ENCODE measurements around the gene MSRB3.
"Not testable (repeated sequence)": the region's sequence is repeated elsewhere in the genome, so short reads cannot be mapped to it uniquely, and the experiment has no call there.

Gene MSRB3

DNA sequence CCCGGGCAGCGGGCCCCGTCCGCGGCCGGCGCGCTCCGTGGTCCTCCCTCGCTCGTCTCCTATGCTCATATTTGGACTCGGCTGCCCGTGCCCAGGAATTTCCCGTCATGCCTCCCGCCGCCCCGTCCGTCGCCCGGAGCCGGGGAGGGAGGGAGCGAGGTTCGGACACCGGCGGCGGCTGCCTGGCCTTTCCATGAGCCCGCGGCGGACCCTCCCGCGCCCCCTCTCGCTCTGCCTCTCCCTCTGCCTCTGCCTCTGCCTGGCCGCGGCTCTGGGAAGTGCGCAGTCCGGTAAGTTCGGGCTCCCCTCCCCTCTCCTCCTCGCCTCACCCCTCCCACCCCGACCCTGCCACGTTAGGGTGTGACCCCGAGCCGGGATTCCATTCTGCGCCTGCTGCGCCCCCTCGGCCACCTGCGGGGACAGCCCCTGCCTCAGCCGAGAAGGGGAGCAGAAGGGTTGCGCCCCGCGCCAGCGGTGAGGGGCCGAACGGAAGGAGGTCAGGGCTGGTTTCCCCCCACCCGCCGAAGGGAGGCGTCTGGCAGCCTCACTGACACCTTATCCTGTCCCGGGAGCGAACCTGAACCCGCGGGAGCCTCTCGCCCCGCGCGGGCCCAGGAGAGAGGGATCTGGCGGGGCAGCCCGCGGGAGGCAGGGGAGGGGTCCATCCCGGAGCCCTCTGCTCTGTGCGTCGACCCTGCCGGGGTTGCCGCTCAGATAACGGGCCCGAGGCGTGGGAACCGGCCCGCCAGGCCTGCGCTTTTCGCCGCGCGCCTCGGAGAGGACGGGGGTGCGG lies at the start of gene MSRB3:
MSRB3 (plus strand) TSS at position 108 of the 793 bp plus-strand sequence. CDS start 29,897 bp downstream, outside the sequence.
- no peak for DNase-seq (ENCODE audit: low read depth in 2 of 2)

DNA sequence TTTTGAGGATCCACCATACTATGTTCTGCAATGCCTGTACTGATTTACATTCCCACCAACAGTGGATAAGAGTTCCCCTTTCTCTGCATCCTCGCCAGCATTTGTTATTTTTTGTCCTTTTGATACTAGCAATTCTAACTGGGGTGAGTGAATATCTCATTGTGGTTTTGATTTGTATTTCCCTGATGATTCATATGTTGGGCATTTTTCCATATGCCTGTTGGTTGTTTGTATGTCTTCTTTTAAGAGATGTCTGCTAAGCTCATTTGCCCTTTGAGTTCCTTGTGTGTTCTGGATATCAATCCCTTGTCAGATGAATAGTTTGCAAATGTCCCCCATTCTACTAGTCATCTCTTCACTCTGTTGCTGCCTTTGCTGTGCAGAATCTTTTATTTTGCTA lies 49.0 kb upstream of the MSRB3 start:
- no peak for DNase-seq (ENCODE audit: low read depth in 2 of 2)

DNA sequence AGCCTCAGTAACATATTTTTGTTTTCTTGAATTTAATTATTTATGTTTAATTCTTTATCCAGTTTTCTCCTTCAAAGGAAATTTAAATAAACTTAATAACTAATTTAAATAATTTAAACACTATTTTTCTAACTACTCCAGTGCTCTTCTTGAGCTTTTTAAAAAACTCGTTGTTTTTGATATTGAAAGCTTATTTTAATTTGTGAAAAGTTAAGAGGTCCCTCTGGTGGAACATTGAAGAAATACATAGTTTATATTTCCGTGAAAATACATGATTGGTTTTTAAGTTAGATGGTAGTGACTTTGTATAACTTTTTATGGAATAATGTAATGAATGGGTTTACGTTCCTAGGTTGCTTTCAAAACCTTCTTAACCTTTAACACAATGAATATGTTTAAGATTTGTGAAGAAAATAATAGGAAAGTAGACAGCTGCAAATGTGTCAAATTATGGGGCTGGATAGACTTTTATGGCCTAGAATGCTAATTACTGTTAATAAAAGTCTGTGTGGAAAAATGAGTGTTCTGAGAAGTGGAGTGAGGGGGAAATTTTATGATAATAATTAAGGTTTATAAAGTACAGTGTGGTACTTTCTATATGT lies 45.9 kb upstream of the MSRB3 start:
- DNase-seq (ENCODE audit: low read depth in 2 of 2) = no peak

DNA sequence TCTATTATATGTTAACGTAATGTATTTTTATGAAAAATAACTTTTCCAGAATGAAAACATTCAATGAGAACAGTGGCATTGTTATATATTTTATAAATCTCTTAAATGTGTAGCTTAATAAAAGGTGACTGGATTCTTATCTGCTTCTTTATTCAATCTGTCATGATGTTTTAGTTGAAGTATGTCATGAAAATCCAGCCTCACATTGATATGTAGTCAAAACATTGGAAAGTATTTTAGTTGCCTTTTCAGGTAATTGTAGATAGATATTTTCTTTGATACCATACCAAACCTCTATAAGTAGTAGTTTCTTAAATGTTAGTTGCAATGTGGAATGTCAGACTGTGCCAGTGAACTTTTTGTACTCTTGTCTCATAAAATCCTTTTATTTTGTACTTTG lies 41.3 kb upstream of the MSRB3 start:
- DNase-seq (ENCODE audit: low read depth in 2 of 2) = no peak

DNA sequence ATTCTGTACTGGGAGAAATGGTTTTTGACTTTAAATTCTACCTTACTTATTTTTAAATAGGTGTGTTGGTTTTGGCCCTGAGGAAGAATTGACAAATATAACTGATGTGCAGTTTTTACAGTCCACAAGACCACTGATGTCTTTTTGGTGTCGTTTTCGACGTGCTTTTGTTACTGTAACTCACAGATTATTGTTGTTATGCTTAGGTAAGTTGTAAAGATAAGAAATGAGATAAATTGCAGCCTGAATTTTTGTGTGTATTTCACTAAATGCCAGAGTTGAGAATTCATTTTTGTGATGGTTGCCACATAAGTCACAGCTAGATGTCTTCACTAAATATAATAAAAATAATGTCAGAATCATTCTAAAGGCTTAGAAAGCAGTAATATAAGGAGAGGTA lies 39.9 kb upstream of the MSRB3 start:
- no peak for DNase-seq (ENCODE audit: low read depth in 2 of 2)

DNA sequence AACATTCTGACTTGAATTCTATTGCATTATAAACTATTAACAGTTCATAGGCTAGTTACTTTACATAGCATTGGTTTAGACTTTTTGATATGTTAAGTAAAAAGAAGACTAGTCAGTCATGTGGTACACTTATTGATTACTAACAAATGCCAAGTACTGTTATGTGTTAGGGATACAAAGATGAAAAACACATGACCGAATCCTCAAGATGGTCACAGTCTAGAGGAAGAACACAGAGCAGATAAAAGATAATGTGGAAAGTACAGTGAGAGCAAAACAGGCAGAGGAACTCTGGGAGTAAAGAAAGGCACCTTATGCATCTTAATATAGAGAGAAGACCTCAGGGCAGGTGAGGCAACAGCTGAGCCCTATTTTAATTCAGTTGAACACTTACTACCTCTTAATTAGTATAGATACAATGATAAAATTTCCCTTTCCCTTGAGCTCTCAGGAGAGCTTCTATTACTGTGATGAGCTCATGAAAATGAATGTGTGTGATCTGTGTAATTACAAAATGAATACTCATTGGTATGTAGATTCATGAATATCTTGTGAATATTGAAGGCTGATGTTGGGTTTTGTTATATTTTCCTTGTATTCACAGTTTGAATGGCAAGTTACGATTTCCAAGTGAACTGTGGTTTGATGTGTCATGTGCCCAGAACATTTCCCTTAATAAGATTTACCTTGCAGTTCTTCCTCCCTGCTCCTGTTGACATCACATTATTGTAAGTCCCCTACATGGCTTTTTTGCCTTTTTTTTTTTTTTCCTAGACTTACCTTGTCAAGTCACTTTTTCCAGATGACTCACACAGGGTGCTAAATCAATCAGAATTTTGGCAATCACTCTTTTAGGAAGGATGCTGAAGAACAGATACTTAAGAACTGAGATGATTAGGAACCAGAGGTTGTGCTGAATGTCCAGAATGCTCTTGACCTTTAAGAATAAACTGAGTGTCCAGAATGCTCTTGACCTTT lies 29.5 kb upstream of the MSRB3 start:
- DNase-seq (ENCODE audit: low read depth in 2 of 2) = no peak

DNA sequence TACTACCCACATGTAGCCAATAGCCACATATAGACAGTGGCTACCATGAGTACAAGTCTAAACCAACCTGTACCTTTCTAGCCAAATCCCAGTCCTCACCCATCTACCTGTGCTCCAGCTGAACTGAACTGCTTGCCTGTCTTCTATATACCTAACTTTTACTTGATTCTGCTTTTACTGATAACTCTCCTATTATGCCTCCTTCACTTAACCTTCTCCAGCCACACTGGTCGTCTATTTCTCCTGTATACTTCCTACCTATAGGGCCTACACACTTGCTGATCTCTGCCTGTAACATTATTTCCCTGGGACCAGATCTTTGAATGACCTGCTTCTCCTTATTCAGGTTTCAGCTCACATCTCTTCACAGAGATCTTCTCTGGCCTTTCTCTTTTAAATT lies 26.0 kb upstream of the MSRB3 start:
- DNase-seq (ENCODE audit: low read depth in 2 of 2) = no peak

DNA sequence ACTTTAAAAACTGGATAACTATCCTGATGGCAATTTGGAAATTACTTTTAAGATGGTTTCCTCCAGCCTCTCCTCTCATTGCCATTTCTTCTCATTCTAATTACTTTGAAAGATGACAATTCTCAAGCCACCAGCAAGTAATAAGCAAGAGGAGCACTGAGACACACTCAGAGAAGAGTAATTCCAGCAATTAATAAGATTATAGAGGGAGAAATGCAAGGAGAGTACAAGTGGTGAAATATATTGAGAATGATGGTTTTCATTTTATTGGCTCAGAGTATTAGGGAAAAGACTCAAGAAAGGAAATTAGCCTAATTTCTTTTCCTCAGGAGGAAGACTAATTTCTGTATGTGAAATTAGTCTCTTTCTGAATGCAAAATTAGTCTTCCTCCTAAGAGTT lies 20.5 kb upstream of the MSRB3 start:
- no peak for DNase-seq (ENCODE audit: low read depth in 2 of 2)

DNA sequence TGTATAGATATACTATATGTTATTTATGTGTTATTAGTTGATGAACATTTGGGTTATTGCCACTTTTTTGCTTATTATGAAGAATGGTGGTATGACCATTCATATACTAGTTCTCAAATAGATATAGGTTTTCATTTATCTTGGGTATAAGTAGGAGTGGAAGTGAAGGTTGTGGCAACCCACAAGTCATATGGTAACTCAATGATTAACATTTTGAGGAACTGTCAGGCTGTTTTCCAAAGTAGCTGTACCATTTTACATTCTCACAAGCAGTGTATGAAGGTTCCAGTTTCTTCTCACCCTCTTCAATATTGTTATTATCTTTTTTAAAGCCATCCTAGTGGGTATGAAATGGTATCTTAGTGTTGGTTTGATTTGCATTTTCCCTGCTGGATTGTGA lies 19.0 kb upstream of the MSRB3 start:
- no peak for DNase-seq (ENCODE audit: low read depth in 2 of 2)

DNA sequence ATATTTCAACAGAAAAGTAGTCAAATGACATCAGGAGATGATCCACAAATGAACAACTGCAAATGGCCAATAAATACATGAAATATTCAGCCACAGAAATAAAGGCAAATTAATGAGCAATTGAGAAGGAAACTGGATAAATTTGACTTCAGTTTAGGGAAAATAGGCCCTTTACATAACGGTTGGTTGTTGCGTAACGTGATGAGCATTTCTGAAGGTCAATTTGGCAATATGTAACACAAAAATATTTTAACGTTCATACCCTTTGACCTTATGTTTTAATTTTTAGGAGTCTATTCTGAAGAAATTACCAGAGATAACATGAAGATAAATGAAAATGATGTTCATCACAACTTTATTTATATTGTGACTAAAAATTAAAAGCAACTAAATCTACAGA lies 14.7 kb upstream of the MSRB3 start:
- no peak for DNase-seq (ENCODE audit: low read depth in 2 of 2)

DNA sequence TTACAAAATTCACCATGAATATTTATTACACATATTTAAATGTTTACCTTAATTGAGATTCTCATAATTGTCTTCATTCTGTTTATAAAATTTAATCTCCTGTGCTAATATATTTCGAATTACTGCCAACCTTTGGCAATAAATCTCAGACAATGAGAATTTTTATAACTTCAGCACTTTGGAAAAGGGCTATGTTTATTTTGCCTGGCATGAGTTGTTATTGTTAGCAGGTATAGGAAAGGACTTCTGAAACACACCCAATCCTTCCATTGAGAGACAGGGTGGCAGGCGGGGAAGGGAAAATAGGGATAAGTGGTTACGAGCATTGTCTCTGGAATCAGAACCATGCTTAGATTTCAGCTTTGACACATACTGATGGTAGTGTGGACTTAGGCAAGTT lies 12.1 kb upstream of the MSRB3 start:
- DNase-seq (ENCODE audit: low read depth in 2 of 2) = no peak

DNA sequence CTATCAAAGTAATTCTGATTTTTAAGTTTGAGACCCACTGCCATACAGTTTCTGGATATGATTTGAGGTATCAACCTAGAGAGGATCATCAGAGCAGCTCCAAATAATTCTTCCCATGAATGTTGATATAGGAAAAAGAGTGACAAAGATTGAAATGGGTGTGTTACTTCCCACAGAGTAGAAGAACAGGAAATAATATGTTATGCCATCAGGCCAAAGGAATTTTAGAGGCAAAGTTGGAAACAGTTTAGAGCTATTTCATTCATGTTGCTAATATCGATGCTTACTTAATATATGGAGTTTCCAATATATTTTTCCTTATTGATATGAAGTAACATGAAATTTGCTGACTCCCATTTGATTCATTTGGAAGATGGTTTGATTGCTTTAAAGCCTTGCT lies 8.9 kb upstream of the MSRB3 start:
- no peak for DNase-seq (ENCODE audit: low read depth in 2 of 2)

DNA sequence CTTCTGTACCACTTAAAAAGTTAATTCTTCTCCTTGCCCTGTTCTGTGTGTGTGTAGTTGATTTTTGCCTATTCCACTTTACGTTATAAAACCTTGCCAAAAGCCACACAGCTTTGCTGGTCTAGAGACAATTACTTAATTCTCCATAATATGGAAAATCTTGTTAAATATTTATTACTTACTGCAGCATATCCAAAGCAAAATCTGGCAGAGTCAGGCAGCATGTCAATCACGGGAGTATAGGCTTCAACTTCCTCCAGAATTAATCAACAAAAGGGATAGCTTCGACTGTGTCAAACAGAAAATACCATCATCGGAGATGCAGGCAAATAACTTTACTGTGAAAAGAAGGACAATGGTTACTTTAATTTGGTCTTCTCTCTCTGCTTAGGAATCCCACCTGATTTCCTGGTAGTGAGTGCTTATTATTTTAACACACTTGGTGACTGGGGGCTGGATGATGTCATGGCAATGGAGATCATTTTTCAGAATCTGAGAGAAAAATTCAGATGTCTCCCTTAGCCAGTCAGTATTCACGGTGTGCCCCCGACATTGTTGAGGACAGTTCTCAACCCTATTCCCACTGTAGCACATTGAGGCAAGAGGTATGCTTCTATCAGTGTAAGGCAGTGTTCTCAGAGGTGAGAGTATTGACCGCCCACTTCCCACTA lies 3.7 kb upstream of the MSRB3 start:
- DNase-seq (ENCODE audit: low read depth in 2 of 2) = no peak

DNA sequence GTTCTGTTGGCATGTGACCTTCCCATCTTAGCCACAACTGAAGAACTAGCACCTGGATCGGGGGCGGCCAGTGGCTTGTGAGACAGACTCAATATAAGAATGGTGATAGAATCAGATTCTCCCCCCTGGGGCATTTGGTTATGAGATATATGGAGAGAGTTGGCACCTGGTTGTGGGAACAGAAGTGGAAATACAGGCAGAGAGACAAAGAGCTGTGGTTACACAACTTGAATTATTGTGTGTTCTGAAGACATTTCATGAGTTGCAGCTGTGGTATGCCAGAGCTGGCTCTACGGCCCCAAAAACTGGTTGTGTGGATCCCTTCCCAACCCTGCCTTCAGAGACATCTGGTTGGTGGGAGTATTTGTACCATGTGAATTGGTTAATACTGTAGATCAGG lies 2.9 kb upstream of the MSRB3 start:
- no peak for DNase-seq (ENCODE audit: low read depth in 2 of 2)

DNA sequence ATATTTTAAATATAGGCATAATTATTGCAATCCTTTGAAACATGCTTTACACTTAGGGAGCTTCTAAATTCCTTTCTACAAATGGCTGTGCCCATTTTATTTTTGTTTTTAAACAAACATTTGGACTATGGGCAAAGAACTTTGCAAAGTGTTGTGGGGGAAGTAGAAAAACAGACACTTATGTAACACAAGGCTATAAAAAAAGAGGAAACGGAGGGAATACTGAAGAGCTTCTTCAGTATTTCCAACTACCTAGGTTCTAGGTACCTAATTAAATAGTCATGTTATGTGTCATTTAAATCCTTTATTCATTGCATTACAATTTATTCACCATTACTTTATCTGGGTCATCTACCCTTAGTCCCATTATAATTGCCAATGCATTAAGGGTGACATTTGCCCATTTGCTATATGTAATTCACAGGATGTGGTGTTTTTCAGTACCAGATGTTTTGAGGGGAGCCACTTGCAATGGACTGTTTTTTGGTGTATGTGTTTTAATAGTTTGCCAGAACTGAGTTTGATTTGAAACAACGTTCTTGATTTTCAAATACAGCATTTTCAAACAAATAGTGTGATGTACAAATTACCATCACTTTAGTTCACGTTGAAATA lies 1.5 kb upstream of the MSRB3 start:
- DNase-seq (ENCODE audit: low read depth in 2 of 2) = no peak

DNA sequence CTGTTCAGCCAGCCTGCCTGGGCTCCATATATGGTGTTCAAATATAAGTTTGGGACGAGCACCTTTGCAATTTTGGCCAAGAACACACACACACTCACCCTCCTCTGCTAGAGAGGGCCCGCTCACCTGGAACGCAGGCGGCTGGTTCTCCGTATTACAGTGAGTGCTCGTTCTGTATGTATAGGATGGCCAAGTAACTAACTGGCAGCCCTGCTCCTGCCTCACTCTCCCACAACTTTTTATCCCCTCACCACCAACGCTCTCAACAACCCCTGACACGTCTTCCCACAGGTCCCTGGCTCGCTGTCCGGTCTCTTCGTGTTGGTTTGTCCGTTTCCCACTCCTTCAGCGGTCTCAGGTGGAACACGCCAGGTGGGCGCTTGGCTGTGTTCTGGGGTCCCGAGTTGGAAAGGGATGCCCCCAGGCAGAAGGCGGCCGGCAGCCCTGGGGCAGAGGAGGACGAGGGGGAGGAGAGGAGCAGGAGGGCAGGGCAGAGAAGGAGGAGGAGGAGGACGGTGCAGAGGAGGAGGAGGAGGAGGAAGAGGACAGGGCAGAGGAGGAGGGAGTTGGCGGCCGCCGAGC lies 398 bp upstream of the MSRB3 start:
- DNase-seq (ENCODE audit: low read depth in 2 of 2) = no peak

DNA sequence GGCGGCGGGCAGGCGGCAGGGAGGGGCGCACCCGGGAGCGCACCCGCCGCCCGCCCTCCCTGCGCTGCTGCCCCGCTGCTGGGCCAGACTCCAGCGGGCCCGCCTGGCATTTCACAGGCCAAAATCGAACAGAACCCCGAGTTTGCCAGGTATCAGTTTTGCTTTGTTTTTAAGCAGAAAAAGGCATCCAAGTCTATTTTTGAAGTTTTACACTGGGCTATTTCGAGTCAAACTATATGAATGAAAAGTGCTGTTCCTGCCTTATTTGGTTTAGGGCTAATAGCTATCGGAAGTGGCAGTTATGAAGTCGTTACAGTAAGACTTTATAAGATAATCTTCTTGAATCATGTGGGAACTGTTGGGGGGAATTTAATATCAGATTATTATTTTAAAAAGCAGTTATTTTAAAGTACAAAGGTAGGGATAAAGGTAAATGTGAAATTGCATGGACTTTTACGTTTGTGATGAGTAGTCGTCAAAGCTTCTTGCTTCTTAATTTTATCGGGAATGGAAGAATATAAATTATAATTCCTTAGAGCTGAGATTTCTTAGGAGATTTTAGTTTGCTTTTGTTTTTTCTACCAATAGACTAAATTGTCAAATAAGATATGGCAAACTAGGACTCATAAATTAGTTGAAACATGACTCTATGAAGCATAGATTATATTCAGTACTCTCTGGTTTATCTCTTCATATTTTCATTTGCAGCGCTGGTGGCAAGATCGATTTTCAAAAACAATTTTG lies 1.1 kb downstream of the MSRB3 start:
- DNase-seq (ENCODE audit: low read depth in 2 of 2) = no peak

DNA sequence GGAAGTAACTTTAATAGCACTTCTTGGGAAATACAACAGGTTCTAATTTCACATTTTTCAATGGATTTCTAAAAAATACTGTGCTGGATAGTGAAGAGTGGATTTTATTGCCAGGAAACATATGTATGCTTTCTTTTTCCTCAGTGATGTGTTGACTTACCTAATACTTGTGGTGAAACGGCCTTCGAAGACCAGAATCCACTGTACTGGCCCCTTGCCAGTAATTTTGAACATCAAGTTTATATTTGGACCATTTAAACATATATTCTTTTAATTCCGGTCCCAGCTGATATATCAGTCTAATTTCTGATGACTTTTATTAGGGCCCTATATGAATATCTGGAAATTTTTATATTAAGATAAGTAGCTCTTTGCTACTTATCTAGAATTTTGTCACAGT lies 1.8 kb downstream of the MSRB3 start:
- no peak for DNase-seq (ENCODE audit: low read depth in 2 of 2)

DNA sequence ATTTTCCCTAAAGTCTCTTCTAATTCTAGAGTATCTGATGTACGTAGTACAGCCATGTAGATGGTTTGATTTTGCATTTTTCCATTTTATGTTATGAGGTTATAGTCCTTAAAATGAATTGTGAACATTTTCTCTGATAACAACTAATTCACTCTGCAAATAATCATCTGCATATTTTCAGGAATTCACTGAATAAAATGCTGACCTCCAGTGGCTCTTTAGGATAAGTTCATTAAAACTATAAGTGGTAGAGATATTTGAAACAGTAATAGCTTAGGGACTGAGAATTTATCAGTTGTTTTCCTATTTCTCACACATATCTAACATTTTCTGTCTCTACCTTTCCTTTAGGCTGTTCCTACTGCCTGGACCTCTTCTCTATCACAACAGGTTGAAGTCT lies 4.4 kb downstream of the MSRB3 start:
- no peak for DNase-seq (ENCODE audit: low read depth in 2 of 2)

DNA sequence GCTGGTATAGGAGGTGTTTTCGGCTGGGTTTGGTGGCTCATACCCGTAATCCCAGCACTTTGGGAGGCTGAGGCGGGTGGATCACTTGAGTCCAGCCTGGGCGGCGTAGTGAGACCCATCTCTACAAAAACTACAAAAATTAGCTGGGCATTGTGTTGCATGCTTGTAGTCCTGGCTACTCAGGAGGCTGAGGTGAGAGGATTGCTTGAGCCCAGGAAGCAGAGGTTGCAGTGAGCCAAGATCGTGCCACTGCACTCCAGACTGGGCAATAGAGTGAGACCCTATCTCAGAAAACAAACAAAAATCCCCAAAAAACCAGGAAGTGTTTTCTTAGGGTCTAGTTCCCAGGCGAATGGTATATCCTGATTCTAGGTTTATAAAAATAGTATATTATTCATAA lies 7.0 kb downstream of the MSRB3 start:
- DNase-seq (ENCODE audit: low read depth in 2 of 2) = not testable (repeated sequence)
